A673 (cell line): ENCODE data around the gene ACSM3. TPM values are rescaled to one million over a fixed set of nuclear protein-coding genes. Genes with fewer than 3 reads are reported as not detected.

ENCODE experiments used
- BruUV-seq: library from RNA; stranded (reverse); fragments of 400-500 nt; replicated peaks from 2 replicates; lab custom pipeline; 2021; lab: Mats Ljungman, UMichigan
- CTCF ChIA-PET: fragments of 300-600 bp; sonication (Branson Sonifier 250); formaldehyde crosslinking; loops from one replicate; lab custom pipeline; 2022; ENCODE audit warnings: antibody characterized with exemption; lab: Charles Lee
- POLR2A ChIA-PET: fragments of 300-600 bp; sonication (Branson Sonifier 250); formaldehyde crosslinking; loops from one replicate; lab custom pipeline; 2022; ENCODE audit warnings: antibody characterized with exemption; ENCODE audit not compliant: low non-redundant PET; lab: Charles Lee
- DNase-seq: peaks from one replicate; pipeline ENCODE4 v3.0.0-alpha.2; 2015; ENCODE audit warnings: low spot score
- H3K27ac ChIP-seq: fragments of 200-600 bp; sonication (generic); 2 replicates; pipeline ENCODE4 v1.5.1; 2016; ENCODE audit warnings: mixed run types, low read depth, mild to moderate bottlenecking, mixed read lengths, antibody characterized with exemption, low read length; ENCODE audit not compliant: poor library complexity, severe bottlenecking
- H3K27me3 ChIP-seq: fragments of 200-600 bp; sonication (generic); replicated peaks from 2 replicates; pipeline ENCODE4 v1.6.1; 2017; ENCODE audit warnings: mixed run types, low read depth, mild to moderate bottlenecking, mixed read lengths, antibody characterized with exemption, low read length; ENCODE audit not compliant: insufficient read depth, poor library complexity
- H3K36me3 ChIP-seq: fragments of 200-600 bp; sonication (generic); 2 replicates; pipeline ENCODE4 v1.6.1; 2016; ENCODE audit warnings: mixed run types, mild to moderate bottlenecking, mixed read lengths, antibody characterized with exemption, low read length; ENCODE audit not compliant: insufficient read depth, poor library complexity, severe bottlenecking
- H3K4me1 ChIP-seq: fragments of 200-600 bp; sonication (generic); 2 replicates; pipeline ENCODE4 v1.6.1; 2017; ENCODE audit warnings: mixed run types, mild to moderate bottlenecking, mixed read lengths, antibody characterized with exemption, low read length; ENCODE audit not compliant: insufficient read depth, poor library complexity, severe bottlenecking
- H3K4me3 ChIP-seq: fragments of 200-600 bp; sonication (generic); 2 replicates; pipeline ENCODE4 v1.5.1; 2016; ENCODE audit warnings: low read depth, mixed run types, mild to moderate bottlenecking, mixed read lengths, low read length; ENCODE audit not compliant: poor library complexity, severe bottlenecking
- H3K9me3 ChIP-seq: fragments of 200-600 bp; sonication (generic); 2 replicates; pipeline ENCODE4 v1.6.1; 2016; ENCODE audit warnings: mixed run types, low read depth, mild to moderate bottlenecking, mixed read lengths, antibody characterized with exemption, low read length; ENCODE audit not compliant: poor library complexity, severe bottlenecking
- EZH2 ChIP-seq: fragments of 200-600 bp; sonication (generic); IDR thresholded peaks from 2 replicates; pipeline ENCODE4 v1.6.1; 2017; ENCODE audit warnings: borderline replicate concordance, low read depth, mild to moderate bottlenecking, mixed read lengths, antibody characterized with exemption, low read length; ENCODE audit not compliant: poor library complexity, severe bottlenecking
- intact Hi-C: fragments of 100-400 bp; cut with micrococcal nuclease; formaldehyde crosslinking; loops from one replicate; pipeline ENCODE4 v1.10.0; 2022; ENCODE audit not compliant: unreplicated experiment
- total RNA-seq: library from RNA; stranded (reverse); gene quantifications from 2 replicates; pipeline ENCODE4 v1.2.3, GENCODE V29; 2021
- TF ChIP-seq, protein P1 (sequence below): fragments of 300-800, 200-600 bp; sonication (generic); conservative IDR thresholded peaks from 2 replicates; pipeline ENCODE4 v1.5.1; 2017; ENCODE audit warnings: low read depth, mild to moderate bottlenecking, antibody characterized with exemption, low read length, moderate library complexity, mixed read lengths

ACSM3 gene
- total RNA-seq, 1 experiment from 2014 or later = not detected

DNA sequence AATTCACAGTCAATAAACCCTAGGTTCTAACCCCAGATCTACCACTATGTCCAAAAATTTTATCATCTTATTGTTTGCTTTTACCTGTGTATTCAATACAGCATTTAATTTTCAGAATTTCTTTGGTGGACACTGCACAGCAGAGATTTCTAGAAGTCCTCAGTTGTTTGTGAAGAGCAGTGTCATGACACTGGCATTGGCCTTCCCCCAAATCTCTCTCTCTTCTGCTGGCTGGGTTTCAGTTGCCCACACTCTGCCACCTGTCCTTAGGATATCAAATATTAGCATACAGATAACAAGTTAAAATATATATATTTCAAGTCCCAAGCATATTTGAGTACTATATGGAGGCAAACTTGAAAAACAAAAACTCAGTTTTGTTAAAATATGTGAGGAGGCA is 20.2 kb upstream of the ACSM3 start:
- no peak overlapping the region for H3K4me3 ChIP-seq
- no TSS peak for BruUV-seq
- H3K27ac ChIP-seq = no peak overlapping the region
- no peaks in the 10 kb centered on the region for H3K27me3 ChIP-seq
- intact Hi-C loops = no loop called here
- POLR2A ChIA-PET = no interaction called here
- DNase-seq = no peak
- peaks cover 11% of the 10 kb centered on the region for H3K9me3 ChIP-seq
- H3K4me1 ChIP-seq = peaks cover 10% of the 10 kb centered on the region
- TF ChIP-seq EZH2 = no peak
- TF ChIP-seq, protein P1, sequence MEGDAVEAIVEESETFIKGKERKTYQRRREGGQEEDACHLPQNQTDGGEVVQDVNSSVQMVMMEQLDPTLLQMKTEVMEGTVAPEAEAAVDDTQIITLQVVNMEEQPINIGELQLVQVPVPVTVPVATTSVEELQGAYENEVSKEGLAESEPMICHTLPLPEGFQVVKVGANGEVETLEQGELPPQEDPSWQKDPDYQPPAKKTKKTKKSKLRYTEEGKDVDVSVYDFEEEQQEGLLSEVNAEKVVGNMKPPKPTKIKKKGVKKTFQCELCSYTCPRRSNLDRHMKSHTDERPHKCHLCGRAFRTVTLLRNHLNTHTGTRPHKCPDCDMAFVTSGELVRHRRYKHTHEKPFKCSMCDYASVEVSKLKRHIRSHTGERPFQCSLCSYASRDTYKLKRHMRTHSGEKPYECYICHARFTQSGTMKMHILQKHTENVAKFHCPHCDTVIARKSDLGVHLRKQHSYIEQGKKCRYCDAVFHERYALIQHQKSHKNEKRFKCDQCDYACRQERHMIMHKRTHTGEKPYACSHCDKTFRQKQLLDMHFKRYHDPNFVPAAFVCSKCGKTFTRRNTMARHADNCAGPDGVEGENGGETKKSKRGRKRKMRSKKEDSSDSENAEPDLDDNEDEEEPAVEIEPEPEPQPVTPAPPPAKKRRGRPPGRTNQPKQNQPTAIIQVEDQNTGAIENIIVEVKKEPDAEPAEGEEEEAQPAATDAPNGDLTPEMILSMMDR = no peak
- peaks cover 3% of the 10 kb centered on the region for H3K36me3 ChIP-seq
- CTCF ChIA-PET = no interaction called here

DNA sequence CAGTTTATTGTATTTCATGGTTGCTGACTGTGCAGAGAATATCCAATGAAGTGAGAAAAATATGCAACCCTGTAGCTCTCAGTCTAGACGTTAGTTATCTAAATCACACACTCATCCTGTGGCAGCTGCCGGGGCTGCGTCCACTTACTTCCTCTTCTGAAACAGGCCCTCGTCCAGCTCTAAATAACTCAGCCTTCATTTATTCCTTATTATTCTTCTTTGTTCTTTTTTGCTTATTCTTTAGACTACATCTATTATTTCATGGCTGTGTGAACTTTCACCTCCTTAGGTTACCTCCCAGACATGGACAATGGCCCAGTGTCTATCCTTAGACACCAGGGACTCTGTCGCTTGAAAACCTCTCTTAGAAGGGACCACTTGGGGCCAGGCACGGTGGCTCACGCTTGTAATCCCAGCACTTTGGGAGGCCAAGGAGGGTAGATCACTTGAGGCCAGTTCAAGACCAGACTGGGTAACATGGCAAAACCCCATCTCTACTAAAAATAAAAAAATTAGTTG is 18.8 kb upstream of the ACSM3 start:
- Histone ChIP-seq H3K9me3 (peaks cover 11% of the 10 kb centered on the region), H3K4me1 (peaks cover 9% of the 10 kb centered on the region), H3K27ac (no peak overlapping the region), H3K27me3 (no peaks in the 10 kb centered on the region), H3K4me3 (no peak overlapping the region), H3K36me3 (no peaks in the 10 kb centered on the region)
- POLR2A ChIA-PET = no interaction called here
- CTCF ChIA-PET = no interaction called here
- no TSS peak for BruUV-seq
- DNase-seq = no peak
- TF ChIP-seq, protein P1 = no peak
- TF ChIP-seq EZH2 = no peak
- intact Hi-C loops = no loop called here

DNA sequence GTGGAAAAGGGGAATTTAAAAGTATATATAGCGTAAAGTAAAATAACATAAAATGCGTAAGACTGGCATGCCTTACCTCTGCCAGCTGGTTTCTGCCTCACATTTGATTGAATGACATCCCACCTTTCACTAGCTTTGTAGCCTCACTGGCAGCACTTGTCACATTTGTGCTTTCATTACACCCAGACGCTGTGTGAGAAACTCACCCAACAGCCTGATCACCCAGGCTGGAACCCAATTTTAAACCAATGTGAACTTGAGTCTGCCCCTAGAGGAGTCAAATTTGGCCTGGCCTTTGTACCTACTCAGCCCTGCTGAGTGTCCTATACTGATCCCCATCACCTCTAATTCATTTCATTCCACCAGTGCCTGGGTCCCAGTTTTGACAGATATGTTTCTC is 17.4 kb upstream of the ACSM3 start:
- no peak overlapping the region for H3K4me3 ChIP-seq
- intact Hi-C loops = no loop called here
- no TSS peak for BruUV-seq
- peaks cover 11% of the 10 kb centered on the region for H3K9me3 ChIP-seq
- H3K4me1 ChIP-seq = no peaks in the 10 kb centered on the region
- no peak for DNase-seq
- TF ChIP-seq, protein P1 = no peak
- TF ChIP-seq EZH2 = no peak
- no peak overlapping the region for H3K27ac ChIP-seq
- ChIA-PET POLR2A (no interaction called here), CTCF (no interaction called here)
- H3K36me3 ChIP-seq = no peaks in the 10 kb centered on the region
- H3K27me3 ChIP-seq = peaks cover 3% of the 10 kb centered on the region
